Keratinocyte (primary cell): ENCODE results near the gene TWNK.

Source experiments
- EZH2 ChIP-seq: IDR thresholded peaks from one replicate; pipeline ENCODE4 v1.6.1; 2012; ENCODE audit warnings: inconsistent platforms, mild to moderate bottlenecking, low read length, moderate library complexity
- TF ChIP-seq, protein P1 (sequence below), 3 experiments: IDR thresholded peaks in 1 of 3; conservative IDR thresholded peaks in 1 of 3; optimal IDR thresholded peaks in 1 of 3; 2 replicates in 2 of 3; 3 replicates in 1 of 3; pipeline versions ENCODE3 to v1.5.1; 2011; ENCODE audit warnings: low read length in 3 of 3, mild to moderate bottlenecking in 3 of 3, moderate library complexity in 2 of 3, control low read depth in 1 of 3, inconsistent platforms in 1 of 3; ENCODE audit not compliant: insufficient read depth in 2 of 3; ENCODE audit errors: extremely low read depth in 1 of 3

DNA sequence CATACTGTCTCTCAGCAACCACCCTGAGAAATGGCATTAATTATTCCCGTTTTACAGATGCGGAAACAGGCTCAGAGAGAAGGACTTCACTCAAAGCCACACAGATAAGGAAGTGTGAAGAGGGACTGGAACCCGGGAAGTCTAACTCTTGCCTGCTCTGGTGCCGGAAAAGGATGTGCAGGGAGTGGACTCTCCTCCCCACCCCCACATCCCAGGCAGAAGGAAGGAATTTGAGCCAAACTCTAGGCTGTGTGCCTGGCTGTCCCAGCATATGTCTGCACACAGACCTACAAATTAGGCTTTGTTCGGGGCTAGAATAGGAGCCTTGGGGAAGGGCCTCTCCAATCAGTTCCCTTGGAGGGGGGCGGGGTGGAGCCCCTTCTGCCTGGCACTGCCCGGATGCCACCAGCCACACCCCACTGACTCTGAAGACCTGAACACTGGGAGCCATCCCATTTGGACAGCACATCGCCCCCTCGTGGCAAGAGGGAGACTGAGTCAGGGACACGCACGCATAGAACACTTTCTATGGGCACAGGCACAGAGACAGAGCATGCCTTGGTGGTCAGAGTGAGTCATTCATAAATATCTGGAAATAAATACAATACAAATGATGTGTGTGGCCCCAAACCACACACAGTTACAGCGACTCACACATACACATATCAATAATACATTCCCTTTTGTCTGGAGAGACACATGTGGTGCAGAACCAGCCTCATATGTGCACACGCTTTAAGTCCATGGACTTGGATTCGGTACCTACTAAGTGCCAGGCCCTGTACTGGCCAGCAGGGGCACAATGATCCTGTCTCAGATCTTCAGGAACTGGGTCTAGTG is 25.4 kb downstream of the TWNK start:
- TF ChIP-seq, protein P1, sequence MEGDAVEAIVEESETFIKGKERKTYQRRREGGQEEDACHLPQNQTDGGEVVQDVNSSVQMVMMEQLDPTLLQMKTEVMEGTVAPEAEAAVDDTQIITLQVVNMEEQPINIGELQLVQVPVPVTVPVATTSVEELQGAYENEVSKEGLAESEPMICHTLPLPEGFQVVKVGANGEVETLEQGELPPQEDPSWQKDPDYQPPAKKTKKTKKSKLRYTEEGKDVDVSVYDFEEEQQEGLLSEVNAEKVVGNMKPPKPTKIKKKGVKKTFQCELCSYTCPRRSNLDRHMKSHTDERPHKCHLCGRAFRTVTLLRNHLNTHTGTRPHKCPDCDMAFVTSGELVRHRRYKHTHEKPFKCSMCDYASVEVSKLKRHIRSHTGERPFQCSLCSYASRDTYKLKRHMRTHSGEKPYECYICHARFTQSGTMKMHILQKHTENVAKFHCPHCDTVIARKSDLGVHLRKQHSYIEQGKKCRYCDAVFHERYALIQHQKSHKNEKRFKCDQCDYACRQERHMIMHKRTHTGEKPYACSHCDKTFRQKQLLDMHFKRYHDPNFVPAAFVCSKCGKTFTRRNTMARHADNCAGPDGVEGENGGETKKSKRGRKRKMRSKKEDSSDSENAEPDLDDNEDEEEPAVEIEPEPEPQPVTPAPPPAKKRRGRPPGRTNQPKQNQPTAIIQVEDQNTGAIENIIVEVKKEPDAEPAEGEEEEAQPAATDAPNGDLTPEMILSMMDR (optimal IDR thresholded peaks at IDR 0.05 in 1 of 3, IDR thresholded peaks at IDR 0.05 in 1 of 3, conservative IDR thresholded peaks at IDR 0.05 in 1 of 3; ENCODE audit: extremely low read depth in 1 of 3, insufficient read depth in 2 of 3, low read length in 3 of 3) = peak; percentile 78 to 99 (median 88)
- no peak for TF ChIP-seq EZH2
